GM12878 (cell line): ENCODE measurements around the gene NR4A2. TPM values are rescaled to one million over a fixed set of nuclear protein-coding genes. Genes with fewer than 3 reads are reported as not detected.

Experiments used
- ATF7 ChIP-seq: fragments of 450-650 bp; IDR thresholded peaks from 2 replicates; pipeline ENCODE4 v1.6.1; 2016; ENCODE audit warnings: low read depth, mild to moderate bottlenecking
- BACH1 ChIP-seq: fragments of 450-650 bp; IDR thresholded peaks from 2 replicates; pipeline ENCODE4 v1.6.1; 2017; ENCODE audit warnings: mild to moderate bottlenecking, borderline replicate concordance
- BHLHE40 ChIP-seq, 2 experiments: fragments of 450-650 bp in 1 of 2; IDR thresholded peaks; 2 replicates each; pipeline ENCODE4 v1.6.1; 2011 to 2017; ENCODE audit warnings: low read depth in 2 of 2, borderline replicate concordance in 1 of 2, improper control_type of control experiment in 1 of 2, low read length in 1 of 2, mild to moderate bottlenecking in 1 of 2
- DPF2 ChIP-seq: fragments of 450-650 bp; IDR thresholded peaks from 2 replicates; pipeline ENCODE4 v1.6.1; 2017; ENCODE audit warnings: mild to moderate bottlenecking
- EGR1 ChIP-seq, 2 experiments: IDR thresholded peaks; 1 replicate in 1 of 2; 2 replicates in 1 of 2; pipeline ENCODE4 v1.6.1; 2011 to 2012; ENCODE audit warnings: low read depth in 2 of 2, low read length in 2 of 2, borderline replicate concordance in 1 of 2, mild to moderate bottlenecking in 1 of 2, moderate library complexity in 1 of 2
- FOXK2 ChIP-seq: fragments of 450-650 bp; IDR thresholded peaks from 2 replicates; pipeline ENCODE4 v1.6.1; 2017; ENCODE audit warnings: mild to moderate bottlenecking, moderate library complexity
- JUNB ChIP-seq: IDR thresholded peaks from 2 replicates; pipeline ENCODE4 v1.6.1; 2016; ENCODE audit warnings: antibody characterized with exemption, mild to moderate bottlenecking
- LARP7 ChIP-seq: fragments of 450-650 bp; IDR thresholded peaks from 2 replicates; pipeline ENCODE4 v1.6.1; 2017; ENCODE audit warnings: mild to moderate bottlenecking
- PAX8 ChIP-seq: fragments of 450-650 bp; IDR thresholded peaks from 2 replicates; pipeline ENCODE4 v1.6.1; 2017; ENCODE audit warnings: mild to moderate bottlenecking, moderate library complexity
- SIN3A ChIP-seq: IDR thresholded peaks from 2 replicates; pipeline ENCODE4 v1.6.1; 2012; ENCODE audit warnings: low read depth, low read length, improper control_type of control experiment
- SMAD1 ChIP-seq: fragments of 450-650 bp; IDR thresholded peaks from 2 replicates; pipeline ENCODE4 v1.6.1; 2018; ENCODE audit warnings: mild to moderate bottlenecking, low read depth; ENCODE audit not compliant: partially characterized antibody
- SMARCA5 ChIP-seq: fragments of 450-650 bp; IDR thresholded peaks from 2 replicates; pipeline ENCODE4 v1.6.1; 2017; ENCODE audit warnings: mild to moderate bottlenecking
- STAT1 ChIP-seq: fragments of 450-650 bp; conservative IDR thresholded peaks from 2 replicates; pipeline ENCODE4 v1.6.1; 2014; ENCODE audit warnings: antibody characterized with exemption, mild to moderate bottlenecking
- SUZ12 ChIP-seq: fragments of 200-600 bp; sonication (generic); IDR thresholded peaks from one replicate; pipeline ENCODE4 v1.6.1; 2018; ENCODE audit warnings: antibody characterized with exemption, mild to moderate bottlenecking; ENCODE audit not compliant: unreplicated experiment
- ZNF207 ChIP-seq: fragments of 450-650 bp; IDR thresholded peaks from 2 replicates; pipeline ENCODE4 v1.6.1; 2014; ENCODE audit warnings: antibody characterized with exemption, mild to moderate bottlenecking, borderline replicate concordance
- ZNF384 ChIP-seq: IDR thresholded peaks from 2 replicates; pipeline ENCODE4 v1.6.1; 2012; ENCODE audit warnings: low read depth, mild to moderate bottlenecking, low read length, improper control_type of control experiment, borderline replicate concordance
- ZSCAN29 ChIP-seq: fragments of 450-650 bp; IDR thresholded peaks from 2 replicates; pipeline ENCODE4 v1.6.1; 2017; ENCODE audit warnings: mild to moderate bottlenecking, moderate library complexity
- polyA plus RNA-seq, 11 experiments: library from polyadenylated mRNA; depleted of rRNA in 4 of 11; unstranded in 6 of 11; stranded (reverse) in 5 of 11; fragments of >200 nt; fragmentation: Nextera tagmentation in 4 of 11; fragmentation: Illumina TruSeq in 1 of 11; extraction: Ambion mirVana in 4 of 11; extraction: Trizol in 1 of 11; gene quantifications; 1 replicate in 1 of 11; 2 replicates in 10 of 11; pipeline versions ENCODE4 v1.2.1 to v1.2.3, GENCODE V29; 2011 to 2016; ENCODE audit warnings: inconsistent platforms in 2 of 11, missing spikeins in 2 of 11, low read depth in 1 of 11
- total RNA-seq, 4 experiments: library from RNA; depleted of rRNA in 3 of 4; stranded (reverse); fragments of >200 nt in 3 of 4; fragmentation: Illumina TruSeq in 1 of 4; extraction: Trizol in 1 of 4; gene quantifications; 2 replicates each; pipeline versions ENCODE4 v1.2.1 to v1.2.3, GENCODE V29; 2013 to 2021
- TF ChIP-seq, protein P1 (sequence below): fragments of 450-650 bp; formaldehyde crosslinking; IDR thresholded peaks from 2 replicates; pipeline ENCODE4 v1.5.0; 2022; ENCODE audit warnings: mild to moderate bottlenecking, missing genetic modification characterization
- TF ChIP-seq, protein P2 (sequence below): IDR thresholded peaks from 2 replicates; pipeline ENCODE4 v1.6.1; 2012; ENCODE audit warnings: low read depth, low read length, improper control_type of control experiment
- TF ChIP-seq, protein P3 (sequence below): fragments of 450-650 bp; IDR thresholded peaks from 2 replicates; pipeline ENCODE4 v1.6.1; 2017; ENCODE audit warnings: low read depth, mild to moderate bottlenecking, moderate library complexity
- TF ChIP-seq, protein P4 (sequence below): fragments of 450-650 bp; IDR thresholded peaks from 2 replicates; pipeline ENCODE4 v1.6.1; 2017; ENCODE audit warnings: borderline replicate concordance
- TF ChIP-seq, protein P5 (sequence below): fragments of 450-650 bp; IDR thresholded peaks from 2 replicates; pipeline ENCODE4 v1.6.1; 2017; ENCODE audit warnings: mild to moderate bottlenecking, low read depth, inconsistent platforms; ENCODE audit not compliant: poor library complexity, severe bottlenecking

The NR4A2 gene
- total and polyA plus RNA-seq, 10 of the 15 experiments (the other 5 are each of a cell fraction or from before 2014, with no cell fraction given) = 0.15 to 3.4 (median 0.58) TPM

DNA sequence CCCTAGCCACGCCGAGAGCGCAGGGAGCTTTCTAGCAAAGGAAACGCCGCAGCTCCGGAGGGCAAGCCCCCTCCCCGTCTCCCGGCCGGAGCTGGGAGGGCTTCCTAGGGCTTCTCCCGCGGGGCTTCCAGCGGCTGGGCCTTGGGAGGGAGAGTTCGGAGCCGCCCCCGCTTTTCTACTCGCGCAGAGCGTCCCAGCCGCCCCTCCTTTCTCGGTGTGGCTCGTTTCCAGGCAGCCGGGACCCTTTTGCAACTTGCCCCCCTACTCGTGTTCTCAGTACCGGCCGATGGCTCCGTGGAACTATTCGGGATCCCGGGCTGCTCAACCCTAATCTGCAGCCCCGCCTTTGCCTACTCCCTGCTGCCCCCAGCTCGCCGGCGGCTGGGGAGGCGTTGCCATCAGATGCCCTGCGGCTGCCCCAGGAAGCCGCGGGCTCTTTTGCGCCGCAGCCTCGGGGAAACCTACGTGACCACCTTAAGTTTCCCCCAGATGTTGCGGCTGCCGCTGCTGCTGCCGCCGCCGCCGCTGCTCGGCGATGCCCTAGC, 1.5 kb upstream of the NR4A2 start (continued):
- no peak for TF ChIP-seq SUZ12
- no peak for TF ChIP-seq PAX8
- TF ChIP-seq SIN3A = no peak
- TF ChIP-seq ATF7 = no peak
- TF ChIP-seq, protein P1, sequence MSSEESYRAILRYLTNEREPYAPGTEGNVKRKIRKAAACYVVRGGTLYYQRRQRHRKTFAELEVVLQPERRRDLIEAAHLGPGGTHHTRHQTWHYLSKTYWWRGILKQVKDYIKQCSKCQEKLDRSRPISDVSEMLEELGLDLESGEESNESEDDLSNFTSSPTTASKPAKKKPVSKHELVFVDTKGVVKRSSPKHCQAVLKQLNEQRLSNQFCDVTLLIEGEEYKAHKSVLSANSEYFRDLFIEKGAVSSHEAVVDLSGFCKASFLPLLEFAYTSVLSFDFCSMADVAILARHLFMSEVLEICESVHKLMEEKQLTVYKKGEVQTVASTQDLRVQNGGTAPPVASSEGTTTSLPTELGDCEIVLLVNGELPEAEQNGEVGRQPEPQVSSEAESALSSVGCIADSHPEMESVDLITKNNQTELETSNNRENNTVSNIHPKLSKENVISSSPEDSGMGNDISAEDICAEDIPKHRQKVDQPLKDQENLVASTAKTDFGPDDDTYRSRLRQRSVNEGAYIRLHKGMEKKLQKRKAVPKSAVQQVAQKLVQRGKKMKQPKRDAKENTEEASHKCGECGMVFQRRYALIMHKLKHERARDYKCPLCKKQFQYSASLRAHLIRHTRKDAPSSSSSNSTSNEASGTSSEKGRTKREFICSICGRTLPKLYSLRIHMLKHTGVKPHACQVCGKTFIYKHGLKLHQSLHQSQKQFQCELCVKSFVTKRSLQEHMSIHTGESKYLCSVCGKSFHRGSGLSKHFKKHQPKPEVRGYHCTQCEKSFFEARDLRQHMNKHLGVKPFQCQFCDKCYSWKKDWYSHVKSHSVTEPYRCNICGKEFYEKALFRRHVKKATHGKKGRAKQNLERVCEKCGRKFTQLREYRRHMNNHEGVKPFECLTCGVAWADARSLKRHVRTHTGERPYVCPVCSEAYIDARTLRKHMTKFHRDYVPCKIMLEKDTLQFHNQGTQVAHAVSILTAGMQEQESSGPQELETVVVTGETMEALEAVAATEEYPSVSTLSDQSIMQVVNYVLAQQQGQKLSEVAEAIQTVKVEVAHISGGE (CRISPR knock-in tag) = no peak
- TF ChIP-seq BHLHE40 (IDR thresholded peaks at IDR 0.05; ENCODE audit: borderline replicate concordance in 1 of 2, low read depth in 2 of 2, low read length in 1 of 2) = peak; percentile 27 to 36; a peak in 1 of 4 replicates
- no peak for TF ChIP-seq FOXK2
- no peak for TF ChIP-seq BACH1
- TF ChIP-seq EGR1 (IDR thresholded peaks at IDR 0.05; ENCODE audit: borderline replicate concordance in 1 of 2, low read depth in 2 of 2, low read length in 2 of 2) = peak in 1 of 2 experiments; percentile 75; a peak in 2 of 3 replicates
- no peak for TF ChIP-seq JUNB
- peak; percentile 91 for TF ChIP-seq LARP7
- TF ChIP-seq SMAD1 = no peak
- TF ChIP-seq, protein P2, sequence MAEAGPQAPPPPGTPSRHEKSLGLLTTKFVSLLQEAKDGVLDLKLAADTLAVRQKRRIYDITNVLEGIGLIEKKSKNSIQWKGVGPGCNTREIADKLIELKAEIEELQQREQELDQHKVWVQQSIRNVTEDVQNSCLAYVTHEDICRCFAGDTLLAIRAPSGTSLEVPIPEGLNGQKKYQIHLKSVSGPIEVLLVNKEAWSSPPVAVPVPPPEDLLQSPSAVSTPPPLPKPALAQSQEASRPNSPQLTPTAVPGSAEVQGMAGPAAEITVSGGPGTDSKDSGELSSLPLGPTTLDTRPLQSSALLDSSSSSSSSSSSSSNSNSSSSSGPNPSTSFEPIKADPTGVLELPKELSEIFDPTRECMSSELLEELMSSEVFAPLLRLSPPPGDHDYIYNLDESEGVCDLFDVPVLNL = no peak
- no peak for TF ChIP-seq ZSCAN29
- TF ChIP-seq, protein P3, sequence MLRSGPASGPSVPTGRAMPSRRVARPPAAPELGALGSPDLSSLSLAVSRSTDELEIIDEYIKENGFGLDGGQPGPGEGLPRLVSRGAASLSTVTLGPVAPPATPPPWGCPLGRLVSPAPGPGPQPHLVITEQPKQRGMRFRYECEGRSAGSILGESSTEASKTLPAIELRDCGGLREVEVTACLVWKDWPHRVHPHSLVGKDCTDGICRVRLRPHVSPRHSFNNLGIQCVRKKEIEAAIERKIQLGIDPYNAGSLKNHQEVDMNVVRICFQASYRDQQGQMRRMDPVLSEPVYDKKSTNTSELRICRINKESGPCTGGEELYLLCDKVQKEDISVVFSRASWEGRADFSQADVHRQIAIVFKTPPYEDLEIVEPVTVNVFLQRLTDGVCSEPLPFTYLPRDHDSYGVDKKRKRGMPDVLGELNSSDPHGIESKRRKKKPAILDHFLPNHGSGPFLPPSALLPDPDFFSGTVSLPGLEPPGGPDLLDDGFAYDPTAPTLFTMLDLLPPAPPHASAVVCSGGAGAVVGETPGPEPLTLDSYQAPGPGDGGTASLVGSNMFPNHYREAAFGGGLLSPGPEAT = no peak
- TF ChIP-seq STAT1 = no peak
- TF ChIP-seq, protein P4, sequence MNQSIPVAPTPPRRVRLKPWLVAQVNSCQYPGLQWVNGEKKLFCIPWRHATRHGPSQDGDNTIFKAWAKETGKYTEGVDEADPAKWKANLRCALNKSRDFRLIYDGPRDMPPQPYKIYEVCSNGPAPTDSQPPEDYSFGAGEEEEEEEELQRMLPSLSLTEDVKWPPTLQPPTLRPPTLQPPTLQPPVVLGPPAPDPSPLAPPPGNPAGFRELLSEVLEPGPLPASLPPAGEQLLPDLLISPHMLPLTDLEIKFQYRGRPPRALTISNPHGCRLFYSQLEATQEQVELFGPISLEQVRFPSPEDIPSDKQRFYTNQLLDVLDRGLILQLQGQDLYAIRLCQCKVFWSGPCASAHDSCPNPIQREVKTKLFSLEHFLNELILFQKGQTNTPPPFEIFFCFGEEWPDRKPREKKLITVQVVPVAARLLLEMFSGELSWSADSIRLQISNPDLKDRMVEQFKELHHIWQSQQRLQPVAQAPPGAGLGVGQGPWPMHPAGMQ = no peak
- TF ChIP-seq DPF2 = 0 out of 2 replicates have a peak, but pooled peaks have one; percentile 68
- TF ChIP-seq ZNF384 = no peak
- peak; percentile 64; the same call in 1 of the 2 replicates for TF ChIP-seq SMARCA5
- TF ChIP-seq ZNF207 = no peak
- TF ChIP-seq, protein P5, sequence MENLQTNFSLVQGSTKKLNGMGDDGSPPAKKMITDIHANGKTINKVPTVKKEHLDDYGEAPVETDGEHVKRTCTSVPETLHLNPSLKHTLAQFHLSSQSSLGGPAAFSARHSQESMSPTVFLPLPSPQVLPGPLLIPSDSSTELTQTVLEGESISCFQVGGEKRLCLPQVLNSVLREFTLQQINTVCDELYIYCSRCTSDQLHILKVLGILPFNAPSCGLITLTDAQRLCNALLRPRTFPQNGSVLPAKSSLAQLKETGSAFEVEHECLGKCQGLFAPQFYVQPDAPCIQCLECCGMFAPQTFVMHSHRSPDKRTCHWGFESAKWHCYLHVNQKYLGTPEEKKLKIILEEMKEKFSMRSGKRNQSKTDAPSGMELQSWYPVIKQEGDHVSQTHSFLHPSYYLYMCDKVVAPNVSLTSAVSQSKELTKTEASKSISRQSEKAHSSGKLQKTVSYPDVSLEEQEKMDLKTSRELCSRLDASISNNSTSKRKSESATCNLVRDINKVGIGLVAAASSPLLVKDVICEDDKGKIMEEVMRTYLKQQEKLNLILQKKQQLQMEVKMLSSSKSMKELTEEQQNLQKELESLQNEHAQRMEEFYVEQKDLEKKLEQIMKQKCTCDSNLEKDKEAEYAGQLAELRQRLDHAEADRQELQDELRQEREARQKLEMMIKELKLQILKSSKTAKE = no peak
